ENCODE results near the gene UBE2J2. TPM values are rescaled to one million over a fixed set of nuclear protein-coding genes. Genes with fewer than 3 reads are reported as not detected.

Gene UBE2J2
- total and polyA plus RNA-seq, 2 of the 13 experiments (the other 11 are each of a cell fraction or from before 2014, with no cell fraction given), result 25.4 to 29.4 TPM

GRCh38 chr1:1309251-1310108 lies 35.8 kb upstream of the UBE2J2 start:
- H3K4me3 ChIP-seq (replicated peaks in 1 of 3; ENCODE audit: insufficient read depth in 1 of 3, low read depth in 2 of 3, low read length in 3 of 3), result peak overlapping the region; percentile 75 to 91 (median 90)
- no peaks in the 10 kb centered on the region; the same call in 1 of the 2 replicates for H4K20me1 ChIP-seq (ENCODE audit: insufficient read depth, low read length)
- ChIA-PET POLR2A (interaction anchor here (1.3 to 1.6 kb wide), 2 partner anchors 16 to 38 kb away, joined by 4 to 5 read pairs; no protein-coding TSS in a partner anchor), CTCF (ENCODE audit: low intra/inter-chr PET ratio, low total read pairs) (no interaction called here)
- BruUV-seq (replicated peaks), result no TSS peak
- WGBS (ENCODE audit: low lambda C conversion rate), result 94% methylated on average over 13 of the region's 57 CpGs
- FAIRE-seq (no peak), DNase-seq (ENCODE audit: low spot score) (no peak), ATAC-seq (no peak)
- no peaks in the 10 kb centered on the region for H3K9me3 ChIP-seq (ENCODE audit: low read length)
- H3K27ac ChIP-seq (ENCODE audit: extremely low read length, insufficient read depth, low read length), result peak overlapping the region; percentile 73
- H3K9ac ChIP-seq (ENCODE audit: insufficient read depth, low read depth, low read length), result peak overlapping the region; percentile 86
- in situ Hi-C loops (cut with HindIII; ENCODE audit: extremely low pct_ligation_motif_present, low pct_unique_long_range_greater_than_20kb) (no loop called here), intact Hi-C loops (cut with micrococcal nuclease; ENCODE audit: unreplicated experiment) (no loop called here)
- peaks cover 13% of the 10 kb centered on the region for H3K79me2 ChIP-seq (ENCODE audit: insufficient read depth, low read length)
- H3K27me3 ChIP-seq (ENCODE audit: control insufficient read depth in 1 of 2, insufficient read depth in 2 of 2, low read length in 2 of 2), result no peaks in the 10 kb centered on the region
- H3K4me2 ChIP-seq (ENCODE audit: low read depth, low read length), result peak overlapping the region; percentile 88
- peaks cover 13 to 36% of the 10 kb centered on the region in 2 experiments; a peak in 3 of 5 replicates for H3K36me3 ChIP-seq (replicated peaks in 1 of 2; ENCODE audit: control insufficient read depth in 1 of 2, insufficient read depth in 2 of 2, low read length in 2 of 2)
- peaks cover 36% of the 10 kb centered on the region for H3K4me1 ChIP-seq (ENCODE audit: insufficient read depth, low read length)
- H2AFZ ChIP-seq (ENCODE audit: low read length), result no peak overlapping the region
- TF ChIP-seq ZNF547 (CRISPR knock-in tag; IDR thresholded peaks at IDR 0.05) (0 out of 2 replicates have a peak, but pooled peaks have one; percentile 2), ZNF841 (CRISPR knock-in tag; IDR thresholded peaks at IDR 0.05; ENCODE audit: borderline replicate concordance) (no peak), HBP1 (CRISPR knock-in tag; IDR thresholded peaks at IDR 0.05; ENCODE audit: low read depth) (no peak), TP53 (CRISPR knock-in tag; conservative IDR thresholded peaks at IDR 0.05) (no peak), ELF1 (CRISPR knock-in tag; IDR thresholded peaks at IDR 0.05) (peak; percentile 19; the same call in 1 of the 2 replicates), HOXA3 (CRISPR knock-in tag; IDR thresholded peaks at IDR 0.05) (peak; percentile 33; the same call in 1 of the 2 replicates), ZNF350 (CRISPR knock-in tag; IDR thresholded peaks at IDR 0.05; ENCODE audit: borderline replicate concordance, low read depth) (peak; percentile 32; the same call in 1 of the 2 replicates), ZMAT3 (CRISPR knock-in tag; conservative IDR thresholded peaks at IDR 0.05) (0 out of 2 replicates have a peak, but pooled peaks have one; percentile 1), ZNF441 (CRISPR knock-in tag; IDR thresholded peaks at IDR 0.05; ENCODE audit: borderline replicate concordance) (no peak), MTA1 (CRISPR knock-in tag; IDR thresholded peaks at IDR 0.05; ENCODE audit: borderline replicate concordance) (0 out of 2 replicates have a peak, but pooled peaks have one; percentile 8), POLR2G (IDR thresholded peaks at IDR 0.05; ENCODE audit: low read depth, low read length) (peak; percentile 41), FOXJ3 (CRISPR knock-in tag; IDR thresholded peaks at IDR 0.05; ENCODE audit: borderline replicate concordance) (no peak), CHCHD3 (CRISPR knock-in tag; IDR thresholded peaks at IDR 0.05) (0 out of 2 replicates have a peak, but pooled peaks have one; percentile 34), RBFOX2 (IDR thresholded peaks at IDR 0.05; ENCODE audit: low read depth, low read length) (peak; percentile 18; the same call in 1 of the 2 replicates), ARID5B (CRISPR knock-in tag; IDR thresholded peaks at IDR 0.05) (0 out of 2 replicates have a peak, but pooled peaks have one; percentile 5), XBP1 (CRISPR knock-in tag; IDR thresholded peaks at IDR 0.05) (no peak), ZNF839 (CRISPR knock-in tag; IDR thresholded peaks at IDR 0.05; ENCODE audit: borderline replicate concordance) (peak; percentile 31; the same call in 1 of the 2 replicates), ZNF776 (CRISPR knock-in tag; IDR thresholded peaks at IDR 0.05) (0 out of 2 replicates have a peak, but pooled peaks have one; percentile 12)

All from HepG2 (cell line).